Uterus (tissue), 4 donors: ENCODE results near the gene CEP85L. TPM values are rescaled to one million over a fixed set of nuclear protein-coding genes. Genes with fewer than 3 reads are reported as not detected.

Source experiments
- DNase-seq, 2 donors: peaks; one replicate each; pipeline ENCODE4 v3.0.0-alpha.2; 2019 to 2020
- H3K27ac ChIP-seq, 2 donors: fragments of 200-600 bp; sonication (generic); 1 replicate in 1 of 2; 2 replicates in 1 of 2; pipeline ENCODE4 v1.5.1; 2016 to 2018
- H3K27me3 ChIP-seq, 2 donors: fragments of 200-600 bp; sonication (generic); one replicate each; pipeline ENCODE4 v1.5.1; 2018 to 2019; ENCODE audit warnings: control low read depth in 1 of 2
- H3K36me3 ChIP-seq, 2 donors: fragments of 200-600 bp; sonication (generic); one replicate each; pipeline ENCODE4 v1.5.1; 2019; ENCODE audit warnings: control low read depth in 1 of 2
- H3K4me1 ChIP-seq, 2 donors: fragments of 200-600 bp; sonication (generic); one replicate each; pipeline ENCODE4 v1.5.1; 2018 to 2019; ENCODE audit warnings: control low read depth in 1 of 2
- H3K4me3 ChIP-seq, 2 donors: fragments of 200-600 bp; sonication (generic); 1 replicate in 1 of 2; 2 replicates in 1 of 2; pipeline ENCODE4 v1.5.1; 2018 to 2019; ENCODE audit warnings: mild to moderate bottlenecking in 1 of 2
- H3K9me3 ChIP-seq, 2 donors: fragments of 200-600 bp; sonication (generic); one replicate each; pipeline ENCODE4 v1.5.1; 2019; ENCODE audit warnings: control low read depth in 1 of 2
- CTCF ChIP-seq, 4 experiments: fragments of 200-600 bp in 2 of 4; fragments of 450-650 bp in 2 of 4; sonication (generic) in 2 of 4; IDR thresholded peaks; one replicate each; pipeline ENCODE4 v1.5.1; 2016 to 2019; ENCODE audit warnings: antibody characterized with exemption in 4 of 4, mild to moderate bottlenecking in 2 of 4, moderate library complexity in 1 of 4
- POLR2A ChIP-seq, 2 donors: fragments of 450-650 bp; IDR thresholded peaks; one replicate each; pipeline ENCODE4 v1.6.1; 2016; ENCODE audit warnings: antibody characterized with exemption in 2 of 2, mild to moderate bottlenecking in 1 of 2, moderate library complexity in 1 of 2
- intact Hi-C: fragments of 100-400 bp; cut with DNase I; formaldehyde crosslinking; loops from one replicate; pipeline ENCODE4 v1.15.1; 2023; ENCODE audit warnings: low total_unique reads
- total RNA-seq, 4 donors: library from RNA; depleted of rRNA in 3 of 4; stranded (reverse); fragments of >200 nt in 3 of 4; gene quantifications; one replicate each; pipeline versions ENCODE4 v1.1.0 to v1.2.4, GENCODE V29; 2014 to 2023
- donor health status: DM: yes; HTN: yes; CAD: no.

Gene CEP85L
- total RNA-seq, 4 donors from 2014 or later, result 32.7 to 968 (median 64.4) TPM

- DNase-seq, result no peak
- Histone ChIP-seq H3K36me3 (no peaks in the 10 kb centered on the region), H3K27ac (no peak overlapping the region), H3K9me3 (no peaks in the 10 kb centered on the region), H3K27me3 (no peaks in the 10 kb centered on the region), H3K4me1 (no peaks in the 10 kb centered on the region), H3K4me3 (no peak overlapping the region)
- TF ChIP-seq CTCF (IDR thresholded peaks at IDR 0.05) (no peak), POLR2A (IDR thresholded peaks at IDR 0.05) (no peak)
- intact Hi-C loops, result no loop called here
Observed at GRCh38 chr6:118597636-118598035, 53.8 kb downstream of the CEP85L start.

GRCh38 chr6:118596774-118597320 lies 54.5 kb downstream of the CEP85L start:
- Histone ChIP-seq H3K4me3 (no peak overlapping the region), H3K27me3 (no peaks in the 10 kb centered on the region), H3K27ac (no peak overlapping the region), H3K36me3 (no peaks in the 10 kb centered on the region), H3K4me1 (no peaks in the 10 kb centered on the region), H3K9me3 (no peaks in the 10 kb centered on the region)
- no peak for TF ChIP-seq CTCF (IDR thresholded peaks at IDR 0.05)
- no peak for TF ChIP-seq POLR2A (IDR thresholded peaks at IDR 0.05)
- intact Hi-C loops, result no loop called here
- DNase-seq, result no peak

- TF ChIP-seq CTCF (IDR thresholded peaks at IDR 0.05), result no peak
- TF ChIP-seq POLR2A (IDR thresholded peaks at IDR 0.05), result no peak
- no peak overlapping the region for H3K27ac ChIP-seq
- H3K36me3 ChIP-seq, result no peaks in the 10 kb centered on the region
- no peak for DNase-seq
- intact Hi-C loops, result no loop called here
- H3K9me3 ChIP-seq, result no peaks in the 10 kb centered on the region
- peaks cover 0 to 3% of the 10 kb centered on the region in 2 donors for H3K4me1 ChIP-seq
- no peaks in the 10 kb centered on the region for H3K27me3 ChIP-seq
- no peak overlapping the region for H3K4me3 ChIP-seq
Observed at GRCh38 chr6:118594877-118595276, 56.5 kb downstream of the CEP85L start.

GRCh38 chr6:118591897-118592296 lies 59.5 kb downstream of the CEP85L start:
- intact Hi-C loops, result no loop called here
- H3K27me3 ChIP-seq, result no peaks in the 10 kb centered on the region

More at GRCh38 chr6:118591897-118592296, 59.5 kb downstream of the CEP85L start:
- no peak for TF ChIP-seq POLR2A (IDR thresholded peaks at IDR 0.05)
- no peak for TF ChIP-seq CTCF (IDR thresholded peaks at IDR 0.05)
- H3K4me1 ChIP-seq, result peaks cover 0 to 5% of the 10 kb centered on the region in 2 donors
- no peak overlapping the region for H3K4me3 ChIP-seq
- no peak for DNase-seq
- no peaks in the 10 kb centered on the region for H3K9me3 ChIP-seq
- no peaks in the 10 kb centered on the region for H3K36me3 ChIP-seq
- no peak overlapping the region for H3K27ac ChIP-seq
